ENCODE measurements around the gene IL17C.

DNA sequence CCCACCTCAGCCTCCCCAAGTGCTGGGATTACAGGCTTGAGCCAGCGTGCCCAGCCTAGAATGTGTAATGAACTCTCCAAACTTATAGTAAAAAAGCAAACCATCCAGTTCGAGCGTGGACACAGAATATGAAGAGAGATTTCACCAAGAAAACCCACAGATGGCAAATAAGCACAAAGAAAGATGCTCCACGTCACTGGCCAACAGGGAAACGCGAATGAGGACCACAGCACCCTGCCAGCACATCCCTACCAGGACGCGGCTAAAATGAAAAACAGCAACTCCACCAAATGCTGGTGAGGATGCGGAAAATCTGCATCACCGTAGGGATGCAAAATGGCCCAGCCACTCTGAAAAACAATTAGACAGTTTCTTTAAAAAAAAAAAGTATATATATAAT lies 23.1 kb downstream of the IL17C start:
- TF ChIP-seq POLR2A (IDR thresholded peaks at IDR 0.05): no peak
- TF ChIP-seq EP300 (IDR thresholded peaks at IDR 0.05): no peak

All from ovary (tissue), 1 donor.